SK-N-SH treated with all-trans-retinoic acid at 6 μM for 48 hours (cell line): ENCODE results near the gene SUSD3.

Source experiments
- ARNTL ChIP-seq: fragments of 450-650 bp; formaldehyde crosslinking; IDR thresholded peaks from 2 replicates; pipeline ENCODE4 v1.5.0; 2020; ENCODE audit warnings: low read depth, mild to moderate bottlenecking, moderate library complexity, borderline replicate concordance
- BACH2 ChIP-seq: fragments of 250-450 bp; sonication (Bioruptor Pico); IDR thresholded peaks from 2 replicates; pipeline ENCODE4 v1.9.0; 2021; ENCODE audit warnings: mild to moderate bottlenecking, borderline replicate concordance
- ESRRG ChIP-seq: fragments of 250-450 bp; sonication (Bioruptor Pico); IDR thresholded peaks from 2 replicates; pipeline ENCODE4 v1.6.1; 2021; ENCODE audit warnings: mild to moderate bottlenecking
- ISL1 ChIP-seq: fragments of 250-450 bp; sonication (Bioruptor Pico); IDR thresholded peaks from 2 replicates; pipeline ENCODE4 v2.1.2; 2022; ENCODE audit warnings: mild to moderate bottlenecking, moderate library complexity
- SNAI2 ChIP-seq: fragments of 250-450 bp; sonication (Bioruptor Pico); IDR thresholded peaks from 2 replicates; pipeline ENCODE4 v1.5.0; 2020; ENCODE audit warnings: mild to moderate bottlenecking, moderate library complexity
- TCF4 ChIP-seq: fragments of 250-450 bp; sonication (Bioruptor Pico); IDR thresholded peaks from 2 replicates; pipeline ENCODE4 v1.8.0; 2021; ENCODE audit warnings: mild to moderate bottlenecking, moderate library complexity, borderline replicate concordance
- ZC3H10 ChIP-seq: fragments of 250-450 bp; sonication (Bioruptor Pico); IDR thresholded peaks from 2 replicates; pipeline ENCODE4 v1.5.1; 2021; ENCODE audit warnings: mild to moderate bottlenecking, moderate library complexity
- ZFP3 ChIP-seq: fragments of 250-450 bp; sonication (Bioruptor Pico); IDR thresholded peaks from 2 replicates; pipeline ENCODE4 v1.5.0; 2020; ENCODE audit warnings: mild to moderate bottlenecking, moderate library complexity
- ZNF8 ChIP-seq: fragments of 450-650 bp; formaldehyde crosslinking; IDR thresholded peaks from 2 replicates; pipeline ENCODE4 v1.5.0; 2020; ENCODE audit warnings: mild to moderate bottlenecking, moderate library complexity
- TF ChIP-seq, protein P1 (sequence below): fragments of 250-450 bp; sonication (Bioruptor Pico); IDR thresholded peaks from 2 replicates; pipeline ENCODE4 v1.8.0; 2020; ENCODE audit warnings: mild to moderate bottlenecking, moderate library complexity, borderline replicate concordance
- TF ChIP-seq, protein P2 (sequence below): fragments of 250-450 bp; sonication (Bioruptor Pico); IDR thresholded peaks from 2 replicates; pipeline ENCODE4 v1.8.0; 2021; ENCODE audit warnings: low read depth, mild to moderate bottlenecking, moderate library complexity, borderline replicate concordance

DNA sequence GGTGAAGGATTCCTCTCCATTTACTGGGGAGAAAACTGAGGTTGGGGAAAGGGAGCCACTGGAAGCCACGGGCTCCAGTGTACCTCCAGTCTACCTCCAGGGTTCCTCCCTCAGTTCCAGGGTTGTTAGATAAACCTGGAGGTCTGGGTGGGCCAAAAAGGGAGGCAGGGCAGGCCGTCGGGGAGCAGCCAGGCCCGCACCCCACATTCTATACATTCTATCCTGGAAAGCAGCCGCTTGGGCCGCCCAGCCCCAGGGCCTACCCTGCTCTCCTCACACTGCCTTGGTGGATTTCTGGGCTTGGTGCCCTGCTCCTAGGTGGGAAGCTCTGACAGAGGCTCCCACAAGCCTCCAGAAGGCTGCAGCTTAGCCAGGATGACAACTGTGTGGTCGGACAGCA lies 18.1 kb upstream of the SUSD3 start:
- TF ChIP-seq, protein P1, sequence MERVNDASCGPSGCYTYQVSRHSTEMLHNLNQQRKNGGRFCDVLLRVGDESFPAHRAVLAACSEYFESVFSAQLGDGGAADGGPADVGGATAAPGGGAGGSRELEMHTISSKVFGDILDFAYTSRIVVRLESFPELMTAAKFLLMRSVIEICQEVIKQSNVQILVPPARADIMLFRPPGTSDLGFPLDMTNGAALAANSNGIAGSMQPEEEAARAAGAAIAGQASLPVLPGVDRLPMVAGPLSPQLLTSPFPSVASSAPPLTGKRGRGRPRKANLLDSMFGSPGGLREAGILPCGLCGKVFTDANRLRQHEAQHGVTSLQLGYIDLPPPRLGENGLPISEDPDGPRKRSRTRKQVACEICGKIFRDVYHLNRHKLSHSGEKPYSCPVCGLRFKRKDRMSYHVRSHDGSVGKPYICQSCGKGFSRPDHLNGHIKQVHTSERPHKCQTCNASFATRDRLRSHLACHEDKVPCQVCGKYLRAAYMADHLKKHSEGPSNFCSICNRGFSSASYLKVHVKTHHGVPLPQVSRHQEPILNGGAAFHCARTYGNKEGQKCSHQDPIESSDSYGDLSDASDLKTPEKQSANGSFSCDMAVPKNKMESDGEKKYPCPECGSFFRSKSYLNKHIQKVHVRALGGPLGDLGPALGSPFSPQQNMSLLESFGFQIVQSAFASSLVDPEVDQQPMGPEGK (CRISPR knock-in tag) = no peak
- TF ChIP-seq BACH2 = no peak
- no peak for TF ChIP-seq TCF4 (CRISPR knock-in tag)
- TF ChIP-seq ZNF8 (CRISPR knock-in tag) = no peak
- no peak for TF ChIP-seq ISL1
- no peak for TF ChIP-seq ZC3H10 (CRISPR knock-in tag)
- no peak for TF ChIP-seq SNAI2
- TF ChIP-seq ARNTL = no peak
- TF ChIP-seq ESRRG (CRISPR knock-in tag) = no peak
- TF ChIP-seq ZFP3 = no peak
- TF ChIP-seq, protein P2, sequence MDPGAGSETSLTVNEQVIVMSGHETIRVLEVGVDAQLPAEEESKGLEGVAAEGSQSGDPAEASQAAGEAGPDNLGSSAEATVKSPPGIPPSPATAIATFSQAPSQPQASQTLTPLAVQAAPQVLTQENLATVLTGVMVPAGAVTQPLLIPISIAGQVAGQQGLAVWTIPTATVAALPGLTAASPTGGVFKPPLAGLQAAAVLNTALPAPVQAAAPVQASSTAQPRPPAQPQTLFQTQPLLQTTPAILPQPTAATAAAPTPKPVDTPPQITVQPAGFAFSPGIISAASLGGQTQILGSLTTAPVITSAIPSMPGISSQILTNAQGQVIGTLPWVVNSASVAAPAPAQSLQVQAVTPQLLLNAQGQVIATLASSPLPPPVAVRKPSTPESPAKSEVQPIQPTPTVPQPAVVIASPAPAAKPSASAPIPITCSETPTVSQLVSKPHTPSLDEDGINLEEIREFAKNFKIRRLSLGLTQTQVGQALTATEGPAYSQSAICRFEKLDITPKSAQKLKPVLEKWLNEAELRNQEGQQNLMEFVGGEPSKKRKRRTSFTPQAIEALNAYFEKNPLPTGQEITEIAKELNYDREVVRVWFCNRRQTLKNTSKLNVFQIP (CRISPR knock-in tag) = no peak
